Activated gamma-delta T cell treated with anti-CD3 and anti-CD28 coated beads, Interleukin-2, amount 50 U/mL, for 16 hours (primary cell): ENCODE data around the gene B3GLCT.

ENCODE experiments used
- DNase-seq: peaks from one replicate; pipeline ENCODE4 v3.0.0-alpha.2; 2020; ENCODE audit warnings: low read depth

Gene B3GLCT

DNA sequence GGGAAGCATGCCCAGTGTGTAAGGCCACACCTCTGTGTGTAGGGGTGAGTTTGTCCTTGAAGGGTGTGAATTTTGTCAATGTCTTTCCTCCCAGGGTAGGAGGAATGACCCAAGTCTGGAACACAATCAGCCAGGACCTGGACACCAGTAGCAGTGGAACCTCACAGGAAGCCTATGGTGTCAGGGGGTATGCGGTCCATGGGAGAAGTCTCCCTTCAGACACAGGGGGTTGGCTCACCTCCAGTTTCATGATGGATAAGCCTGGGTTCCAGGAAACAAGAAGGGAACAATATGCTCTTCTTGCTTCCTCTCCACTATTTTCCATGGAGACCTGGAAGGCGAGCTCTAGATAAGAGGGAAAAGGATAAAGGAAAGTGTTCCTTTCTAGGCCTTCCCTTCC is 23.9 kb downstream of the B3GLCT start:
- no peak for DNase-seq

DNA sequence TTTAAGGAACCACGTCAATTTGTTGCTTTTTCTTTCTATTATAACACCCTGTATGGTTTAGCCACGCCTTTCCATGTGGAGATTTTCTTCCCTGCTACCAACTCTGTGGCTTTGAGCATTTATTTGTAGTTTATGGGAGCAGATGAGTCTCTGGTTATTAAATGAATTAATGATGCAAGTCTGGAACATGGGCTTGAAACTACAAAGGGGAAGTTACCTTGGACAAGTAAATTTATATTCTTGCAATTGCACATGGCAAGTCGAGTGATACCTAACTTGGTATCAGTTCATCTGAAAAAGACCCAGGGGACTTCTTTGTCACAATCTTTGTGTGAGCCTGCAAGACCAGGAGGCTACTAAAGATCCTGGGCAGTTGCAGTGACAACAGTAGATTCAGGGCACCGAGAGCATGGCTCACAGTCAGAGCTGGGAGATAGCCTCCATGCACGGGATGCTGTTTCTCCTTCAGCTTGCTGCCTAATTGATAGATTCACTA is 24.4 kb downstream of the B3GLCT start:
- DNase-seq = no peak

DNA sequence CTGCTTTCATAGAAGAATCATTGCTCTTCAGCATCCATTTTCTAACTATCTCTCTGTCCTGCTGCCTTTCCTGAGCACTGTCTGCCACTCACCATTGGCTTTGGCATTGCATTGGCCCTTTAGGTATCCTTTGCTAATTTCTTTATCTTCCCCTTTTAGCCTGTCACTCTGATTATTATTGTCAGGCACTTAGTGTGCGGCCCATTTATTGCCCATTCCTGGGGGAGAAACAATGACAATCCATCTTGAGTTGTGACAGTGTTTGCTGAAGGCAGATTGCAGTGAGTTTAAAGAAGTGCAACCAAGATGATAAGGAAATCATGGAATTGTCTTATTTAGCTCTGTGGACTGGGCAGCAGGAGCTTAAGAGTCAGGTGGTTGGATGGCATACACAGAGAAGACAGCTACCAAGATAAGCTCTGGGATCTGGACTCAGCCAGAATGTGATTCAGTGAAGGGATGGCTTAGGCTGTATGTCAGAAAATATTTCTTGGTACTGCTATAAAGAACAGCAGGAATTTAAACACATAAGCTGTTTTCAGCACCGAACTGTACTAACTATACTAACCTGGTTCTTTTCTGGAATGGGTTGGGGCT is 25.3 kb downstream of the B3GLCT start:
- no peak for DNase-seq

DNA sequence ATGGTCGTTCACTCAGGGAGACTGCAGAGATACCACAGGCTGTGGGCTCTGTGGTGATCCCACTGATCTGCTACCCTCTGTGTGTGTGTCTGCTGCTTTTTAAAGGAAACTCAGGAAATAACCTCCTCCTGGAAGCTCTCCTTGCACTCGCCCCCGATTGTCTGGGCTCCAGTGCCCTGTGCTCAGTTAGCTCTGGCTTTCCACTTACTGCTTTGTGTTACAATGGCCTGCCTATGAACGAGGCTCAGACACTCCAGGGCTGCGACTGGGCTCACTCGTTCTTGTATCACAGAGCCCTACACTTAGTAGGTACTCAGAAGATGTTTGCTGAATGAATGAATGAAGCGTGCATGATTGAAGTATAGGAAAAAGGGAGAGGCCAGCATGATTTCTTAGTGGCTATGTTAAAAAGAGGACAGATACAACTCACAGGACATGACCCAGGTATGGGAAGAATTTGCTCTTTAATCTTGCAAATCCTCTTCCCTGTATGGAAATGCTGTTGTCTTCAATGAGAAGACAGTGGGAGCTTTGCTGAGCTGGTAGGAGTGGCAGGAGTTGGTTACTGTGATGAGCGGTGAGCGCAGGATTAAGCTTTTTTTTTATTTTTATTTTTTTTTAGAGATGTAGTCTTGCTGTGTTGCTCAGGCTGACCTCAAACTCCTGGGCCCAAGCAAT is 26.4 kb downstream of the B3GLCT start:
- DNase-seq = no peak

DNA sequence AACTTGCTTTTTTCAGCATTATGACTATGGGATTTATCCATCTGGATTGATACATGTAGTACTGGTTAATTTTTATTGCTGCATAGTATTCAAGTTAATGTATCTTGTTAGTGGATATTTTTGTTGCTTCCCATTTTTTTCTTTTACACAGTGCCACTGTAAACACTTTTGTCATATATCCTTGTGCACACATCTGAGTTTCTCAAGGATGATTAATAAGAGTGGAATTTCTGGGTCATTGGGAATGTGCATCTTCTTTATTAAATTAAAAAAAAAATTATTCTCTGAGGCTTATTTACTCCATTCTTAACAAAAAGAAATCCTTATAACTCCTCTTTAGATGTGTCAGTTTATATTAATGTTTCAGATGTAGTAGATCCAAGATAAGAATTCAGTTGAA is 27.3 kb downstream of the B3GLCT start:
- DNase-seq = no peak

DNA sequence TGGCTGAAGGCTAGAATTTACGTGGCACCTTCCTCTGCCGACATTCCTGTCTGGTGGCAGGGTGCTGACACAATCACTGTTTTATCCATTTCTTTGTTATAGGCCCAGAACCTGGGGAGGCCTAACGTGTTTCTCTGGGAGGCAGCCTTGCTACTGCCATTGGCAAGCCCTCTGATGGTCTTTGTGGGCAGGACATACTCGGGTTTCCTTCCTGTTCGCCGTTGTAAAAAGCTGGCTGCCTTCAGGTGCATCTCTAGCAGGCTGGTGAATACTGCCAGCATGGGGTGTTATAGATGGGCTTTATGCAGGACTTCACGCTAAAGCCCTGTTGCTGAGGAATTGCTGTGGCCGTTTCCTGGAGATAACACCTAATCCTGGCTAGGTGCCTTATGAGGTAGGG is 28.1 kb downstream of the B3GLCT start:
- DNase-seq = no peak

DNA sequence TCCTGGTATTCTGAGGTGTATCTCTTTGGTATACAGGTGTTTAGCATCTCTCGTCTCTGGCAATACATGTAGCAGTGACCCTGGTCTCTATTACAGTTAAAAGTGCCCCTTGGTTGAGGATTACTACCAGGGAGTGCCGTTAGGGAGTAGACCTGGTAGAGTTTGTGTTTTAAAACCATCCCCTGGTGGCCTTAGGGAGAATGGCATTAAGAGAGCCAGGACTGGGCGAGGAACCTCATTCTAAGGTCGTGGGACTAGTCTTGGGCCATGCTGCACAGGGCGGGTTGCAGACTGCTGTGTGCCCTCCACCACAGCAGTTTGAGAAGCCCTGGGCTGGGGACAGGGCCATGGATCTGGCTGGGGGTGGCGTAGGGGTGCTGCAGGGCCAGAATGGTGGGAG is 35.0 kb downstream of the B3GLCT start:
- DNase-seq = no peak

DNA sequence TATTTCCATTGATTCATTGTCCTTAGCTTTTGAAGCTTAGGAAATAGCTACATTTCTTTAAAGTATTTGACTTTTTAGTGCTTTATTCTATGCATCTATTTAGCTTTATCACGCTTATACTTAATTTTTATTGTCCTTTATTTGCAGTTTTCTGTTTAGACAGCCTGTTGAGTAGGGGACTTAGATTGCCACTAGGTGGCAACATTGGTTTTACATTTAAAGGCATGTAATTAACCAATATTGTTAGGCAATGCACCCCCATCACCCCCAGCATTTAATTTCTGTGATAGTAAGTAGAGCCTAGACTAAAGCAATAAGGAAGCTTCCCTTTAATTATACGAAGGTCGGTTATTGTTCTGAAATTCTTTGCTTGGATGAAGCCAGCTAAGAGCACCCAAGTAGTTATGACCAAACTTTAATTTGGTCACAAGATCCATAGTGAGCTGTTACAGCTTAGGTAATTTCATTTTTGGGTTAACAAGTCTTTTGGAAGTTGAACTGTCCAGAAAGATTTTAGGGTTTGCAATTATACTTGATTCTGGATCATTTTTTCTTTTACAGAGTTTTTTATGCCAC is 36.5 kb downstream of the B3GLCT start:
- no peak for DNase-seq

DNA sequence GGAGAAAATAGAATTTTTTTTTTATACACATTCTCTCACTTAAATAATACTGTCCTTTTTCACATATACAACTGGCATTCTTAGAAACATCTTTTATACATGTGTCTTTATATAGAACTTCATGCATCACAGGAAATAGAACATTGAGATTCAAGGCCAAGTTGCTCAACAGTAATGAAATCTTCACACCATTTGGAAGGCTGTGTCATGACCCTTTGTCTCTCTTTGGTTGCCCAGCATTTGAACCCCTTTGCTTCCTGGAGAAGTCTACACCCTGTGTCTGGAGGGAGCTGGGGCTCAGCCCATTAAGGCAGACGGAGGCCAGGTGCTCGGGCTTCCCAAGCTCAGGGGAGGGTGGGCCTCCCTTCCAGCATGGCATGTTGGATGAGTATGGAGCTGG is 41.1 kb downstream of the B3GLCT start:
- DNase-seq = no peak

DNA sequence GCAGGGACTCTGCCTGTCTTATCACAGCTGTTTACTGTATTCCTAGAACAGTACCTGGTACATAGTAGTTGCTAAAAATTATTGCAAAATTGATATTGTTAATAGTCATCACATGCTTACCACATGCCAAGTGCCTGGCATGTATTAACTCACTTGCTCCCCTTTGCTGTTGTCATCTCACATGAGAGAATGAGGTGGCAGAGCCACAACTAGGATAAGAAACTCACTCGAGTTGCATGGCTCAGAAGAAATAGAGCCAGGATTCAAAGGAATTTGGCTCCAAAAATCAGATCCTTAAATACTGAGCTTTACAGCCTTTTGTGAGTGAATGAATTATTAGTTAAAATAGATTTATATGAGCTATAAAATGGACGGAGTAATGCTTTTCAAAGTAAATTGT is 42.6 kb downstream of the B3GLCT start:
- no peak for DNase-seq

DNA sequence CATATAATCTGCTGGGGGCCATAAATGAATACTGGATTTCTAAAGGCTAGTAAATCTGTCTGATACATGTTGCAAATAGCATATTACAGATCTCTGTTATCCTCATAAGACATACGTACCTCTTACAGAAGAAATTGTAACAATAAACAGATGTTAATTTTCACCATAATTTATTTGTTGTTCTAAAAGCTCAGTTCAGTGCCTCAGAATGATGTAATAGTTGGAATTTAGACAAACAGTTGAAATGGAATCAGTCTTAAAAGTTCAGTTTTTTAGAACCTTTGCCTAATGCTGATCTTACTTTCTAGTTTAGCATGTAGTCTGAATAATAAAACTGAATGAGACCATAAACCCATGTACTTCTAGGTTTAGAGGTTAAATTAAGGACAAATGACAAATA is 43.1 kb downstream of the B3GLCT start:
- DNase-seq = no peak

DNA sequence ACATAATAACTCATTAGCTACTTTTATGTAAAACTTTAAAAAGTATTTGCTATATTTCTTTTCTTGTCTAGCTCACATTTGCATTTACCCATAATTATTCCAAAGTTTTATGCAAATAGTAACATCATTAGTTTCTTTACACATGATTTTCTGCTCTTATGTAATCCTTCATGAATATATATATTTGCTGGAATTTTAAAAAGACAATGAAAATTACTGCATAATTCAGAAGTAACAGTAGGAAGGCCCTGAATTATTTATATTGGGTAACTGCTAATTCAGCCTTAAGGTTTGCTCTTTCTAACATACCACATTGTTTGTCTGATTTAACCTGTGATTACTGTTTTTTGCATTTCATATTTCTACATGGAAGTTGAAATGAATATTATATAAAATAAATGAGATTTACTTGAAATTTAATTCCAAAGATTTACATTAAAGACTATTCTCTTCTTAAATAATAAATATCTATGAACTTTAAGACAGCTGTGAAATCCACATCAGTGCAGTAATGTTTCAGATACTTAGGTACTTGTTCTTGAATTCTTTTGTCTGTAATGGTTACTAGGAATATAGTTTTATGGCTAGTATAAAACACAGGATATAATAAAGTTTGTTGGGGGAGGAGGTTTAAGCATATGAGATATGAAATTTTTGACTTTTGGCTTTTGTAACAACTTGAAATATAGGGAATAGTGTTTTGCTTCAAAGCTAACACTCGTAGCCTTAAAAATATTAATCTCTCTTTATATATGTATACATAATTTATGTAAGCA is 46.0 kb downstream of the B3GLCT start:
- no peak for DNase-seq

DNA sequence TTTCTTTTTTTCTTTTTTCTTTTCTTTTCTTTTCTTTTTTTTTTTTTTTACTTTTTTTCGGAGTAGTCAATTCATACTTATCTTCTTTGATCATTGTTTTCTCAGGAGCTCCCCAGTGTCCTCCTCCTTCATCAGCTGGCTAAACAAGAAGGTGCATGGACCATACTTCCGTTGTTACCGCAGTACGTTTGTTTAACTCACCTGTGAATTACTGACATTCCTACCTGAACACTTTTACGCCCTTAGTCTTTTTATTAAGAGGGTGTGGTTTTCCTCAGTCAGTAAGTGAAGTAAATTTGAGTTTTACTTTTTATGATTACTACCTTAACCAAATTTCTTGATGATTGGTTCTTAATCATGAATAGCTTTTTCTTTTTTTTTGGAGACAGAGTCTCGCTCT is 47.1 kb downstream of the B3GLCT start:
- DNase-seq = no peak

DNA sequence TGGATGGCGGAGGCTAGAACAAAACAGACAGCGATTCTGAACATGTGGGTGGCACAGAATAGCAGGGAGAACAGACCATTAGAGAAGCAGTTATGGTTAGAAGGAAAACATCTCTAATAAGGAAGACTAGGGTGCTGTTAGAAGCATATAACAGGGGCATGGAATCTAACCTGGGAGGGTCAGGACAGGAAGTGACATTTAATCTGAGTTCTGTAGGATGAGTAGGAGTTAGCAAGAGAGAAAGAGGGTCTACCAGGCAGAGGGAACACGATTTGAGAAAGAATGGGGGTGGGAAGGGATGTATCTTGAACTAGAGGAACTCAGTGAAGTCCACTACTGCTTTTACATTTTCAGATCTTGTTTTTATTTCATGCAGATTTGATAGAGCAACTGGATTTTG is 48.6 kb downstream of the B3GLCT start:
- DNase-seq = no peak

DNA sequence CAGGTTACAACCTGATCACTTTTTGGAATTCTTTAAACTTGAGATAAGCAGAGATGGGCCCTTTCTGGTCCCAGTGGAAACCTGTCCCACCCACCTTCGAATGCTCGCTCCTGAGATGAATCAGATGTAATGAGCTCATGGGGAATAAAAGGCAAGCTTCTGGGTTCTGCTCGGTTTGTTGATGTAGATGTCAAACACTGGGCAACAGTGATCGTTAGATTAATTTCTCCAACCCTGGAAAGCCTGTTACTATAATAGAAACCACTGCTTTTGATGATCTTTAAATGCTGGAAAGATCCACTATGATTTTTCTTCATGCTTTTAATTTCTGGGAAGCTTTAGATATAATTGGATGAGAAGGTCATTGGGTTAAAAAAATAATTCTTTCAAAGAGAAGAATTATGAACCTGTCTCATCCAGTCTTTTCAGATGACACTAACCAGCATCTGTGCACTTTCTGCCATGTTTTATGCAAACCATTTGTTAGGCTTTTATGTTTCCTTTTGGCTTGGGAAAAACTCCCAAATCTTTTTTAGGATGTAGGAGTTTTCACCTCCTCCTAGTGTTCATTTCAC is 49.3 kb downstream of the B3GLCT start:
- no peak for DNase-seq

DNA sequence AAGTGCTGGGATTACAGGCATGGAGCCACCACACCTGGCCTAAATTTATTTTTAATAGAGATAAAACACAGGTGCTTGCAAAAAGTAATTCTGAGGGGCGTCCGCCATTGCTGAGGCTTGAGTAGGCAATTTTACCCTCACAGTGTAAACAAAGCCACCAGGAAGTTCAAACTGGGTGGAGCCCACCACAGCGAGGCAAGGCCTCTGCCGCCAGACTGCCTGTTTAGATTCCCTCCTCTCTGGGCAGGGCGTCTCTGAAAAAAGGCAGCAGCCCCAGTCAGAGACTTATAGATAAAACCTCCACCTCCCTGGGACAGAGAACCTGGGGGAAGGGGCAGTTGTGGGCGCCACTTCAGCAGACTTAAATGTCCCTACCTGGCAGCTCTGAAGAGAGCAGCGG is 50.7 kb downstream of the B3GLCT start:
- DNase-seq = no peak

DNA sequence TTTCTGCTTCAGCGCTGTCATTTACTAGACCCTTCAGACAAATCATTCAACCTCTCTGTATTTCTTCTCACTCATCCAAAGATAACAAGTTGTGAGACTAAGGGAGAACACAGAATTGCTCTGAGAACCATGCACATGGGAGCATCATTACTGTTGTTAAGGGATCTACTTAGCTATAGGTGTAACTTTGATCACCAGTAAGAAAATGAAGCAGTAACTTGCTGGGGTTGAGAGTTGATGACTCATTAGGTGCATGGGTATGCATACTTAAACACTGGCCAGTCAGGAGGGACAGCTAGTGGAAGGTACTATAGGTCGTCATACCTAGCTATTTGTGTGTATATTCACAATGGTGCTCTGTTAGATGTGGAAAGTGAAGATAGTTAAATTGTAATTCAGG is 61.5 kb downstream of the B3GLCT start:
- no peak for DNase-seq

DNA sequence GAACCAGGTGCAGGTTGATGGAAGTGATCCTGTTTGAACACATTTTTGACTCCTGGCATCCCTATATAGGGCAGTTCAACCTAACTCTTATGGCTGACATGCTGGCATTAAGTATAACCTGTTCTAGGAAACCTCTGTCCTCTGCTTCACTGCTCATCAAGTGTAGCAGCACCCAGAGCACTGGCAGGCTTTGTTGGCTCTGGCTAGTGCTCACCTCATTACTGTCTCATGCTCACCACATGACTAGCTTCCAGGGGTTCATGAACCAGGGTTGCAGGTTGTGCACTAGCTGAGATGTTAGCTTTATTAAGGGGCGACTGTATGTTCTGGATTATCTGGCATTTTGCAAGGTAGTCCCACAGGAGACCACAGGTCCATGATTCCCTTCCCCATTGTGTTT is 63.6 kb downstream of the B3GLCT start:
- no peak for DNase-seq

DNA sequence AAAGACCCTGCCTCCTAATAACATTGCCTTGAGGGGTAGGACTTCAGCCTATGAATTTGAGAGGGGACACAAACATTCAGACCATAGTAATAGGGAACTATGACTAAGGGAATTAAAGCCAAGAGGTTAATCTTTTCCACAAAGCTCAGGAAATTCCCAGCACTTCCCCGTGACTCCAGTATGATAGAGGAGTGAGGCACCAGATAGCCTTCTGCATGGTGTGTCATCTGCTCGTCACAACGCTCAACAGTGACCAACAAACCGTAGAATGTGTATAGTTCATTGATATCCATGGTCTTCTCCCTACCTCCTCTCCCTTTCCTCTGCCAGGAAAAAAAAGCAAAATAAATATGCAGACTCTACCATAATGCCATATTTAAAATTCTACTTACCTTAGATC is 64.4 kb downstream of the B3GLCT start:
- DNase-seq = no peak

DNA sequence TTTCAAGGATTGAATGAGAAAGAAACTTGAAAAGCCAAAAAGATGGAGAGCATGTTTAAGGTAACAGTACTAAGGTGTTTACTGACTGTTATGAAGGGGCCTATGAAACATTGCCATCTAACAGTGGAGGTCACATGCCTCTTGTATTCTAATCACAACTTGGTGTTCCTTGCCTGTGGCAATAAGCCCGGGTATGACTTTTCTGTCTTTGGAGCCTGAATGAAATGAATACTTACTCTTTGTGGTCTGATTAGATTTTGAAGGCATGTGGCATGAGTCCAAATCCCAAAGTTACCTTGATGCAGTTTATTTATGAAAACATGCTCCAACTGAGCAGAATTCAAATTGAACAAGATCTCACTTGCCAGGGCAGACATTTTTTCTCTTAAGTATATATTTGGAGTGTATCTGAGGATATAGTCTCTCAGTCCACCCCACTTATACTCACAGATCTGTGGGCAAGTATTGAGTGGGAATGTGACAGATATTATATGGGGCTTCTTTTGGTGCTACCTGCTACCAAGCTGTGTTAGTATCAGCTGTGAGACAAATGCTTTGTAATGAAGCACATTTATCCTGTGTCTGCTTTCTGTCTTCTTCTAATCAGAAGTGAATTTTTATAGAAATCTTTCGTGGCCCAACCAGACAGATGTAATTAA is 67.5 kb downstream of the B3GLCT start:
- no peak for DNase-seq

DNA sequence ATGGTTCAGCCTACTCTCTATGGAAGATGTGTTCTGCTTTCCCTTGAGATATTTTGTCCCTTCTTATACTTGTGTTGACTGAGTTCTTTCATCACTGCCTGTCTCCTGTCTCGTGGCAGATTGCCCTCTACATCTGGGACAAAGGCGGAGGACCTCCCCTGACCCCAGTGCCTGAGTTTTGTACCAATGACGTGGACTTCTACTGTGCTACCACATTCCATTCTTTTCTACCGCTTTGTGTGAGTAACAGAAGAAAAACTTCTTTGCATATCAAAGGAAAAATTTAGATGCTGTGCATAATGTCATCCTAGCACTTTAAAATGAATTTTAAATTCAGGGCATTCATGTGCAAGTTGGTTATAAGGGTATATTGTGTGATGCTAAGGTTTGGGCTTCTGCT is 74.6 kb downstream of the B3GLCT start:
- DNase-seq = no peak

DNA sequence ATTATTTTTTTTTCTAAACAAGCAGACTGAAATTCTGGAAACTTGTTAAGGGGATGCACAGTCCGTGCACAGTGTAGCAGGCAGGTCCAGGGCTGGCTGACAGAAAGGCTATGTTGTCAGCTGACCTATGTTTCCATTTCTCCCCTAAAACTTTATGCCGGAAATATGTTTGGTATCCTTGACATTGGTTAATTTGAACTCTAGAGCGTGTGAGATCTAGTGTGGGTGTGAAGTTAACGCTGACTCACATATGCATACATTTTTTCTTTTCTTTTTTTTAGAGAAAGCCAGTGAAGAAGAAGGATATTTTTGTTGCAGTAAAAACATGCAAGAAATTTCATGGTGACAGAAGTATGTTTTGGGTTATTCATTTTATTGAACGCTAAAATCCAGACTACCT is 76.6 kb downstream of the B3GLCT start:
- no peak for DNase-seq
